Endothelial cell of umbilical vein (primary cell): ENCODE measurements around the gene GPD1. TPM values are rescaled to one million over a fixed set of nuclear protein-coding genes. Genes with fewer than 3 reads are reported as not detected.
A peak's percentile ranks its signal among the peaks of the same experiment; 100 is the strongest.

Experiments
- BruUV-seq: library from RNA; stranded (reverse); fragments of 400-500 nt; replicated peaks from 2 replicates; lab custom pipeline; 2021; lab: Mats Ljungman, UMichigan
- CTCF ChIA-PET: fragments of 300-600, 350-600 bp; sonication (Branson Sonifier 250); formaldehyde crosslinking; loops from one replicate; lab custom pipeline; 2021; ENCODE audit warnings: antibody characterized with exemption, inconsistent platforms; lab: Charles Lee
- POLR2A ChIA-PET: fragments of 300-600, 350-600 bp; sonication (Branson Sonifier 250); formaldehyde crosslinking; loops from one replicate; lab custom pipeline; 2021; ENCODE audit warnings: antibody characterized with exemption, inconsistent platforms; lab: Charles Lee
- DNase-seq: peaks from one replicate; pipeline ENCODE4 v3.0.0-alpha.2; 2011; ENCODE audit warnings: low read depth, low spot score
- FAIRE-seq: peaks from 2 replicates; lab custom pipeline; 2011; peaks lifted over from hg19 to GRCh38; lab: Jason Lieb, UNC
- H2AFZ ChIP-seq: 2 replicates; pipeline ENCODE4 v1.6.0; 2012; ENCODE audit warnings: low read depth, low read length, control low read depth, inconsistent platforms
- H3K27ac ChIP-seq: 2 replicates; pipeline ENCODE4 v1.5.1; 2011; ENCODE audit warnings: low read depth, mild to moderate bottlenecking, control low read depth, low read length, moderate library complexity; ENCODE audit not compliant: insufficient read depth
- H3K27me3 ChIP-seq, 2 experiments: 2 replicates each; pipeline versions ENCODE4 v1.6.0 to v1.6.1; 2011; ENCODE audit warnings: low read length in 2 of 2, mixed read lengths in 1 of 2; ENCODE audit not compliant: control insufficient read depth in 2 of 2, insufficient read depth in 2 of 2
- H3K36me3 ChIP-seq, 2 experiments: 2 replicates in 1 of 2; 3 replicates in 1 of 2; pipeline ENCODE4 v1.5.1; 2011; ENCODE audit warnings: low read length in 2 of 2, mild to moderate bottlenecking in 1 of 2, moderate library complexity in 1 of 2; ENCODE audit not compliant: control insufficient read depth in 2 of 2, insufficient read depth in 2 of 2; ENCODE audit errors: extremely low read depth in 1 of 2
- H3K4me1 ChIP-seq: 3 replicates; pipeline ENCODE4 v1.5.1; 2011; ENCODE audit warnings: mild to moderate bottlenecking, low read length; ENCODE audit not compliant: control insufficient read depth, insufficient read depth; ENCODE audit errors: extremely low read depth
- H3K4me2 ChIP-seq: 2 replicates; pipeline ENCODE4 v1.6.1; 2011; ENCODE audit warnings: low read length, control low read depth, mixed read lengths; ENCODE audit not compliant: insufficient read depth
- H3K4me3 ChIP-seq, 3 experiments: fragments of 200-600 bp in 1 of 3; sonication (generic), shearing (Covaris generic) in 1 of 3; replicated peaks in 1 of 3; 2 replicates each; pipeline ENCODE4 v1.5.1; 2011 to 2016; ENCODE audit warnings: control low read depth in 3 of 3, low read length in 3 of 3, mild to moderate bottlenecking in 2 of 3, inconsistent platforms in 1 of 3, low read depth in 1 of 3, moderate library complexity in 1 of 3; ENCODE audit not compliant: insufficient read depth in 1 of 3
- H3K79me2 ChIP-seq: 2 replicates; pipeline ENCODE4 v1.6.0; 2012; ENCODE audit warnings: low read length, inconsistent platforms; ENCODE audit not compliant: control insufficient read depth, insufficient read depth
- H3K9ac ChIP-seq: replicated peaks from 2 replicates; pipeline ENCODE3; 2011; ENCODE audit warnings: low read length, control low read depth; ENCODE audit not compliant: insufficient read depth; ENCODE audit errors: extremely low read depth
- H3K9me1 ChIP-seq: replicated peaks from 3 replicates; pipeline ENCODE4 v1.6.0; 2011; ENCODE audit warnings: mild to moderate bottlenecking, low read length; ENCODE audit not compliant: control insufficient read depth, insufficient read depth; ENCODE audit errors: extremely low read depth
- H3K9me3 ChIP-seq: replicated peaks from 2 replicates; pipeline ENCODE4 v1.5.1; 2012; ENCODE audit warnings: low read length, inconsistent platforms; ENCODE audit not compliant: control insufficient read depth, insufficient read depth
- H4K20me1 ChIP-seq: replicated peaks from 2 replicates; pipeline ENCODE3; 2011; ENCODE audit warnings: mild to moderate bottlenecking, low read length; ENCODE audit not compliant: control insufficient read depth, insufficient read depth; ENCODE audit errors: extremely low read depth
- EZH2 ChIP-seq: IDR thresholded peaks from 2 replicates; pipeline ENCODE4 v1.6.1; 2012; ENCODE audit warnings: borderline replicate concordance, low read depth, mild to moderate bottlenecking, moderate library complexity, low read length, inconsistent platforms; ENCODE audit not compliant: severe bottlenecking
- FOS ChIP-seq: IDR thresholded peaks from 2 replicates; pipeline ENCODE4 v1.6.1; 2011; ENCODE audit warnings: mild to moderate bottlenecking, low read length, moderate library complexity, borderline replicate concordance; ENCODE audit not compliant: insufficient read depth
- GATA2 ChIP-seq: IDR thresholded peaks from 2 replicates; pipeline ENCODE4 v1.7.0; 2011; ENCODE audit warnings: low read depth, mild to moderate bottlenecking, moderate library complexity, mixed read lengths, low read length; ENCODE audit not compliant: insufficient read length, insufficient read depth
- JUN ChIP-seq: IDR thresholded peaks from 2 replicates; pipeline ENCODE4 v1.6.1; 2011; ENCODE audit warnings: borderline replicate concordance, low read depth; ENCODE audit not compliant: insufficient read length, insufficient read depth
- MYC ChIP-seq: IDR thresholded peaks from one replicate; pipeline ENCODE4 v1.6.1; 2011; ENCODE audit warnings: mild to moderate bottlenecking, low read depth, low read length
- POLR2A ChIP-seq: IDR thresholded peaks from 2 replicates; pipeline ENCODE4 v1.6.1; 2012; ENCODE audit warnings: low read depth, mild to moderate bottlenecking, control low read depth, low read length
- POLR2AphosphoS5 ChIP-seq: IDR thresholded peaks from 2 replicates; pipeline ENCODE4 v1.6.1; 2012; ENCODE audit warnings: low read depth, mild to moderate bottlenecking, control low read depth, low read length, moderate library complexity; ENCODE audit not compliant: insufficient read depth
- dilution Hi-C: fragments of 300-500 bp; cut with MboI; formaldehyde crosslinking; loops from one replicate; pipeline ENCODE4 v1.15.0; 2019; ENCODE audit warnings: low sequenced_read_pairs; ENCODE audit not compliant: extremely low pct_ligation_motif_present
- intact Hi-C: fragments of 100-400 bp; cut with micrococcal nuclease; formaldehyde crosslinking; loops from one replicate; pipeline ENCODE4 v1.10.0; 2022
- polyA plus RNA-seq, 4 experiments: library from polyadenylated mRNA; depleted of rRNA in 3 of 4; stranded (reverse) in 3 of 4; unstranded in 1 of 4; fragments of >200 nt; gene quantifications; 2 replicates each; pipeline versions ENCODE4 v1.2.1 to v1.2.3, GENCODE V29; 2011 to 2012; ENCODE audit warnings: missing spikeins in 1 of 4
- total RNA-seq: library from RNA; stranded (reverse); gene quantifications from 2 replicates; pipeline ENCODE4 v1.2.3, GENCODE V29; 2021
- TF ChIP-seq, protein P1 (sequence below), 2 donors: IDR thresholded peaks; 1 replicate in 1 of 2; 2 replicates in 1 of 2; pipeline ENCODE4 v1.5.1; 2011; ENCODE audit warnings: low read length in 2 of 2, mild to moderate bottlenecking in 2 of 2, moderate library complexity in 2 of 2, control low read depth in 1 of 2, inconsistent platforms in 1 of 2, low read depth in 1 of 2; ENCODE audit not compliant: insufficient read depth in 1 of 2; ENCODE audit errors: extremely low read depth in 1 of 2
- TF ChIP-seq, protein P2 (sequence below): IDR thresholded peaks from 2 replicates; pipeline ENCODE4 v1.6.1; 2011; ENCODE audit not compliant: insufficient read depth, insufficient read length

GPD1 gene
- total and polyA plus RNA-seq, 2 donors (not counting 3 experiments of a cell fraction or from before 2014, with no cell fraction given), result 0.07 TPM; not detected in 1

DNA sequence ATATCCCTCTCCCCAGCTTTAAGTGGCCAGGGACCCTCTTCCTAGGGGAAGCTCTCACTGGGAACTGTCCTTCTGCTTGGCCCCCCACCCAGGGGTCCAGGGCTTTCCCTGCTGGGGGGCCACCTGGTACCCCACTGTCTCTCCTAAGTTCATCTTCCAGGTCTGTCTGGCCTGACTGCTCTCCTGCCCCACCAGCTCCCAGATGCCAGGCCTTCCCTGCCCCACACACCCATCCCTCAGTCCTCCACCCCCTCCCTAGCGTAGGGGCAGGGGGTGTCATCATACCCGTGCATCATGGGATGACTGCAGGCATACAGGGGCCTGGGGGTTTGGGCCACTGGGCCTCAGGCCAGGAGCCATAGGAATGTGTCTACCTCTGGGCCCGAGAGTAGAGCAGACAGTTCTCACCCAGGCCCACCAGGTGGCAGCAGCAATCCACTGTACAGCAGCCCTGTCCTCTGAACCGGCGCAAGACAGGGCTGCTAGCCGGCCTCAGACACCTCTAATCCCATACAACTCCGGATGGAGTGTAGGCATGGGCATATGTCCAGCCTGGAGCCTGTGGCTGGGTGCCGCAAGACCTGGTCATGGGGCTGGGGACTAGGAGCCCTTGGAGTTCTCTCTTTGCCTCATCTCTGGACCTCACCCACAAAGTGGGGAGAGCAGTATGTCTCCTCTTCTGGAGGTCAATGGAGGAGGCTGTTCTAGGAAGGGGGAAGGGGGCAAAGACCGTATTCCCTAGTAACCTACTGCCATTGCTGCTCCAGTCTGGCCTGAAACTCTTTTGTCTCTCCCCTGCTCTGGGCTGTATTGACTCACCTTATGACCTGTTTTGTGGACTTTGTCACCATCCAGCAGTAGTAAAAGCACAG, 28.6 kb upstream of the GPD1 start:
- TF ChIP-seq, protein P1, sequence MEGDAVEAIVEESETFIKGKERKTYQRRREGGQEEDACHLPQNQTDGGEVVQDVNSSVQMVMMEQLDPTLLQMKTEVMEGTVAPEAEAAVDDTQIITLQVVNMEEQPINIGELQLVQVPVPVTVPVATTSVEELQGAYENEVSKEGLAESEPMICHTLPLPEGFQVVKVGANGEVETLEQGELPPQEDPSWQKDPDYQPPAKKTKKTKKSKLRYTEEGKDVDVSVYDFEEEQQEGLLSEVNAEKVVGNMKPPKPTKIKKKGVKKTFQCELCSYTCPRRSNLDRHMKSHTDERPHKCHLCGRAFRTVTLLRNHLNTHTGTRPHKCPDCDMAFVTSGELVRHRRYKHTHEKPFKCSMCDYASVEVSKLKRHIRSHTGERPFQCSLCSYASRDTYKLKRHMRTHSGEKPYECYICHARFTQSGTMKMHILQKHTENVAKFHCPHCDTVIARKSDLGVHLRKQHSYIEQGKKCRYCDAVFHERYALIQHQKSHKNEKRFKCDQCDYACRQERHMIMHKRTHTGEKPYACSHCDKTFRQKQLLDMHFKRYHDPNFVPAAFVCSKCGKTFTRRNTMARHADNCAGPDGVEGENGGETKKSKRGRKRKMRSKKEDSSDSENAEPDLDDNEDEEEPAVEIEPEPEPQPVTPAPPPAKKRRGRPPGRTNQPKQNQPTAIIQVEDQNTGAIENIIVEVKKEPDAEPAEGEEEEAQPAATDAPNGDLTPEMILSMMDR (IDR thresholded peaks at IDR 0.05; ENCODE audit: extremely low read depth in 1 of 2, insufficient read depth in 1 of 2, low read depth in 1 of 2, low read length in 2 of 2), result peak; percentile 78 to 91
- no peak for TF ChIP-seq MYC
- no peaks in the 10 kb centered on the region for H3K9me1 ChIP-seq
- H3K36me3 ChIP-seq, result no peaks in the 10 kb centered on the region
- H3K27me3 ChIP-seq, result no peaks in the 10 kb centered on the region
- H3K79me2 ChIP-seq, result no peaks in the 10 kb centered on the region
- BruUV-seq, result no TSS peak
- POLR2A ChIA-PET, result no interaction called here
- peak overlapping the region; percentile 14 for H2AFZ ChIP-seq
- H3K9me3 ChIP-seq, result no peaks in the 10 kb centered on the region
- no peak overlapping the region for H3K4me2 ChIP-seq
- DNase-seq (peak; percentile 82), FAIRE-seq (peak; percentile 93)
- H4K20me1 ChIP-seq, result no peaks in the 10 kb centered on the region
- no peak overlapping the region for H3K27ac ChIP-seq
- no peak overlapping the region for H3K9ac ChIP-seq
- dilution Hi-C loops (loop anchor here (25.0 kb wide), 1 partner anchor 113 kb away; the partner anchor contains the start of genes AQP2, AQP5 and AQP6), intact Hi-C loops (loop anchor here (1.0 to 5.0 kb wide), 8 partner anchors 10 to 562 kb away; partner anchors contain the start of genes CERS5 and SMARCD1)
- no peak overlapping the region for H3K4me3 ChIP-seq
- CTCF ChIA-PET, result interaction anchor here (0.5 to 4.3 kb wide), 20 partner anchors 9 to 378 kb away, joined by 3 to 87 read pairs (median 4); partner anchors contain the start of genes CERS5, COX14 and SMARCD1
- peaks cover 4% of the 10 kb centered on the region for H3K4me1 ChIP-seq

DNA sequence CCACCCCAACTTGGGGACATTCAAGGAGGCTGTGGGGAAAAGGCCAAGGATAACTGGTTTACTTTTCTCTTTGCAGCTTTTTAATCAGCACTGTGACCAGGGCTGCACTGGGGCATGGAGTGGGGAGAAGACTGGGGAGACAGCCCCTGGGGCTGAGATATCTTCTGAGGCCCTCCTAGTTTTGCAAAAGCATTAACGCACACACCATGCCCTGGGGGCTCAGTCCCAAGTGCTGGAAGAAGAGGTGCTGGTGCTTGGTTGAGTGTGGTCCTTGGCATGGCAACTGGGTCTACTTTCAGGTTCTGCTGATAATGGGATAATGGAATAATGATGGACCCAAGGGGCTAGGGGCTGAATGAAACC, 28.0 kb upstream of the GPD1 start:
- no peaks in the 10 kb centered on the region for H3K27me3 ChIP-seq
- no peaks in the 10 kb centered on the region for H3K36me3 ChIP-seq
- dilution Hi-C loops, result no loop called here
- H3K4me2 ChIP-seq, result no peak overlapping the region
- BruUV-seq, result no TSS peak
- ChIA-PET CTCF (interaction anchor here (1.5 to 4.3 kb wide), 4 partner anchors 9 to 239 kb away, joined by 5 to 87 read pairs (median 21); partner anchors contain the start of genes COX14 and SMARCD1), POLR2A (no interaction called here)
- no peak overlapping the region for H3K9ac ChIP-seq
- no peak overlapping the region for H2AFZ ChIP-seq
- peaks cover 2% of the 10 kb centered on the region for H3K4me1 ChIP-seq
- no peak overlapping the region for H3K27ac ChIP-seq
- H3K9me3 ChIP-seq, result no peaks in the 10 kb centered on the region
- no peaks in the 10 kb centered on the region for H3K9me1 ChIP-seq
- DNase-seq, result no peak
- TF ChIP-seq POLR2A, result no peak
- no peak for TF ChIP-seq POLR2AphosphoS5
- TF ChIP-seq FOS, result no peak
- TF ChIP-seq GATA2, result no peak
- no peak for TF ChIP-seq EZH2
- TF ChIP-seq, protein P2, sequence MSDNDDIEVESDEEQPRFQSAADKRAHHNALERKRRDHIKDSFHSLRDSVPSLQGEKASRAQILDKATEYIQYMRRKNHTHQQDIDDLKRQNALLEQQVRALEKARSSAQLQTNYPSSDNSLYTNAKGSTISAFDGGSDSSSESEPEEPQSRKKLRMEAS, result no peak
- TF ChIP-seq, protein P1 (IDR thresholded peaks at IDR 0.05; ENCODE audit: extremely low read depth in 1 of 2, insufficient read depth in 1 of 2, low read depth in 1 of 2, low read length in 2 of 2), result no peak
- TF ChIP-seq MYC, result no peak
- no peak for TF ChIP-seq JUN
- intact Hi-C loops, result loop anchor here (1.0 to 5.0 kb wide), 7 partner anchors 10 to 562 kb away; partner anchors contain the start of genes CERS5 and SMARCD1
- H4K20me1 ChIP-seq, result no peaks in the 10 kb centered on the region
- H3K79me2 ChIP-seq, result no peaks in the 10 kb centered on the region
- H3K4me3 ChIP-seq, result no peak overlapping the region
- no peak for FAIRE-seq
